Astrocyte of the cerebellum (primary cell): ENCODE results near the gene HSFX2.

Source experiments
- DNase-seq: peaks from one replicate; pipeline ENCODE4 v3.0.0-alpha.2; 2011; ENCODE audit warnings: low read depth
- H3K4me3 ChIP-seq: 2 replicates; pipeline ENCODE4 v1.5.1; 2011; ENCODE audit warnings: mild to moderate bottlenecking, low read depth, low read length, moderate library complexity
- CTCF ChIP-seq: IDR thresholded peaks from 2 replicates; pipeline ENCODE4 v1.5.1; 2012; ENCODE audit warnings: low read length, low read depth, moderate library complexity, mild to moderate bottlenecking; ENCODE audit errors: missing control alignments
- in situ Hi-C: cut with HindIII; loops from 2 replicates; pipeline ENCODE4 v1.10.0; 2017; ENCODE audit warnings: low sequenced_read_pairs

The HSFX2 gene

DNA sequence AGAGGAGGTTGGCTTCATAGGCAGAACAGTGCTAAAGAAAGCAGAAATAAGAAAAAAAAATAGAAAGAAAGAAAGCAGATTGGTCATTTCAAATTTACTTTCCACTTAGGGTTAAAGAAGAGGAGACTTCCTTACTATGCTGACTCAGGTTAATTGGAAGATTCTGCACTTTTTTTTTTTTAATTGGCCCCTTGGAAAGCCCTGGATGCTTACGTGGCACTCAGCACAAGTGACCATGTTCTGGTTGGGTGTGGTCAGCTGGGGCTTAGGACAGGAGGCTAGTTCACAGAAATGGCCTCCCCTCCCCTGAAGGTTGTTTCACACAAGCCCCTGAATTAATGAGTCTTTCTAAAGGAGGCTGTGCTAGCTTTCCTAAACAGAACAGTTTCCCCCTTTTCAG is 22.4 kb downstream of the HSFX2 start:
- DNase-seq, result no peak
- in situ Hi-C loops, result no loop called here

GRCh38 chrX:149571770-149572169 is 23.3 kb downstream of the HSFX2 start:
- no peak for TF ChIP-seq CTCF
- in situ Hi-C loops, result no loop called here
- no peak overlapping the region for H3K4me3 ChIP-seq
- no peak for DNase-seq

More for the DNA sequence above, 22.4 kb downstream of the HSFX2 start:
- H3K4me3 ChIP-seq, result no peak overlapping the region
- TF ChIP-seq CTCF, result no peak

- no peak for TF ChIP-seq CTCF
- in situ Hi-C loops, result no loop called here
- H3K4me3 ChIP-seq, result no peak overlapping the region
- no peak for DNase-seq
Measured at GRCh38 chrX:149570668-149571067, 24.4 kb downstream of the HSFX2 start.

DNA sequence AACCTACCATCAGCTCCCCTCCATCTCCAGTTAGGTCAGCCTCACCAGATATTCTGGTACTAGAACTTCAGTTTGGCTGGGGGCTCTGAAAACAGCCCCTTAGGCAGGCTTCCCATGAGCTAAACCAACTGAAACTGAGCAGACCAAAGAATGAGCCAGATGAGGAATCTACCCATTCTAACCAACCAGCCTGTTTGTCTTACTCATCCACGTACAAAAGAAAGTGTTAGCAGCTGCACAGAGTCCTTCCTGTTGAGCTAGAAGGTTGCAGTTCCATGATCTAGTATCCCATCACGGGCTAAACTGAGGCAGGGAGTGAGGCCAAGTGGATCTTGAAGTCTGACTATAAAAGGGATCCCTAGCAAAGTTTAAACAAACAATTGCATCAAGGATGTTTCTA is 25.3 kb downstream of the HSFX2 start:
- in situ Hi-C loops, result no loop called here
- DNase-seq, result no peak
- no peak overlapping the region for H3K4me3 ChIP-seq
- no peak for TF ChIP-seq CTCF

DNA sequence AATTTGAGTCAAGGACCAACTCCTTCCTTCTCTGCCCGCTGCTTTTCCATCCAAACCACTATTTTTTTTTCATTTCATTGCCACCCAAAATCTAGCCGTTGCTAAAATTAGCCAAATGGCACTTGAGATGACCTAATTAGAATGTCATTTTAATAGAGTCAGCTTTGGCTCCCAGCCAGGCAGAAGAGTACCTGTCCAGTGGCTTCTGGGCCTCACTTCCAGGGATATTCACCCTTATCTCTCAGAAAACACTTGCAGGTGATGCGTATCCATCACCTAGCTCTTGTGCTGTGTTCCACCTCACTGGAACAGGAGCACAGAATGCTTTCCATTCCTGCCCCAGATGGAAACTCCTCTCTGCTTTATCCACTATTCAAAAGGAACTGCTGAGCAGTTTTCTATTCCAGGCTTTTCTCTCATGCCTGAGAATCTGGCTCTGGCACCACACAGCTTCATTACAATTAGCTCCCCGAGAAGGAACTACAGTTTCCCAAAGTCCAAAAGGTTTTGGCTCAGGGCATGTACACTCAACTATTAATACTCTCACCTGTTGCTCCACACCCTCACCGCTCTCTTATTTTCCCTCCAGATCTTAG is 26.3 kb downstream of the HSFX2 start:
- no peak overlapping the region for H3K4me3 ChIP-seq
- TF ChIP-seq CTCF, result no peak
- no peak for DNase-seq
- in situ Hi-C loops, result no loop called here

- TF ChIP-seq CTCF, result no peak
- H3K4me3 ChIP-seq, result no peak overlapping the region
- no peak for DNase-seq
- in situ Hi-C loops, result no loop called here
Measured at GRCh38 chrX:149567621-149568417, 27.3 kb downstream of the HSFX2 start.
